GM18511 (cell line): ENCODE measurements around the gene TMEM106C.

Experiments
- ATAC-seq: cut with Tn5 transposase; IDR thresholded peaks from one replicate; pipeline ENCODE4 v1.9.1; 2021; ENCODE audit warnings: mild to moderate bottlenecking, moderate library complexity; ENCODE audit not compliant: unreplicated experiment

The TMEM106C gene

GRCh38 chr12:47992776-47993175, 29.4 kb downstream of the TMEM106C start:
- ATAC-seq = no peak

- no peak for ATAC-seq
Observed at GRCh38 chr12:47993491-47993890, 30.1 kb downstream of the TMEM106C start.

- ATAC-seq = no peak
Observed at GRCh38 chr12:47995981-47996401, 32.6 kb downstream of the TMEM106C start.

- no peak for ATAC-seq
Observed at GRCh38 chr12:47997321-47997720, 33.9 kb downstream of the TMEM106C start.

GRCh38 chr12:47999816-48000215, 36.4 kb downstream of the TMEM106C start:
- ATAC-seq = no peak

- no peak for ATAC-seq
Observed at GRCh38 chr12:48000878-48001504, 37.6 kb downstream of the TMEM106C start.

GRCh38 chr12:48001505-48002413, 38.4 kb downstream of the TMEM106C start:
- ATAC-seq = no peak

- no peak for ATAC-seq
Observed at GRCh38 chr12:48002414-48002730, 39.0 kb downstream of the TMEM106C start.

- no peak for ATAC-seq
Observed at GRCh38 chr12:48002773-48003218, 39.4 kb downstream of the TMEM106C start.

- ATAC-seq = no peak
Observed at GRCh38 chr12:48003226-48004052, 40.0 kb downstream of the TMEM106C start.

GRCh38 chr12:48004053-48004941, 40.9 kb downstream of the TMEM106C start, which contains the start of gene COL2A1:
Gene COL2A1 (minus strand): TSS chr12:48004476. CDS start chr12:48004321, 155 bp downstream.
- ATAC-seq = no peak

- ATAC-seq = no peak
Observed at GRCh38 chr12:48005001-48005749, 41.8 kb downstream of the TMEM106C start.

- no peak for ATAC-seq
Observed at GRCh38 chr12:48005750-48006021, 42.3 kb downstream of the TMEM106C start.

GRCh38 chr12:48007206-48007605, 43.8 kb downstream of the TMEM106C start:
- no peak for ATAC-seq

GRCh38 chr12:48008349-48008748, 45.0 kb downstream of the TMEM106C start:
- no peak for ATAC-seq

- ATAC-seq = no peak
Observed at GRCh38 chr12:48008950-48009349, 45.6 kb downstream of the TMEM106C start.

- ATAC-seq = no peak
Observed at GRCh38 chr12:48009471-48009870, 46.1 kb downstream of the TMEM106C start.

GRCh38 chr12:48010366-48010970, 47.1 kb downstream of the TMEM106C start:
- no peak for ATAC-seq

- ATAC-seq = no peak
Observed at GRCh38 chr12:48012070-48012469, 48.7 kb downstream of the TMEM106C start.
